HuH-7 (cell line): ENCODE results near the gene GYS1.
"Not testable (repeated sequence)": the region's sequence is repeated elsewhere in the genome, so short reads cannot be mapped to it uniquely, and the experiment has no call there.

ENCODE experiments used
- DNase-seq: peaks from one replicate; pipeline ENCODE4 v3.0.0; 2011; ENCODE audit warnings: low spot score

Gene GYS1

GRCh38 chr19:48993175-48994034 is at the start of gene GYS1, which contains the start of gene RUVBL2:
Gene GYS1 (minus strand): TSS chr19:48993309. CDS start chr19:48993112, 197 bp downstream.
Gene RUVBL2 (plus strand): TSS chr19:48993887. CDS start chr19:48993912, 25 bp downstream.
- peak; percentile 98 for DNase-seq

DNA sequence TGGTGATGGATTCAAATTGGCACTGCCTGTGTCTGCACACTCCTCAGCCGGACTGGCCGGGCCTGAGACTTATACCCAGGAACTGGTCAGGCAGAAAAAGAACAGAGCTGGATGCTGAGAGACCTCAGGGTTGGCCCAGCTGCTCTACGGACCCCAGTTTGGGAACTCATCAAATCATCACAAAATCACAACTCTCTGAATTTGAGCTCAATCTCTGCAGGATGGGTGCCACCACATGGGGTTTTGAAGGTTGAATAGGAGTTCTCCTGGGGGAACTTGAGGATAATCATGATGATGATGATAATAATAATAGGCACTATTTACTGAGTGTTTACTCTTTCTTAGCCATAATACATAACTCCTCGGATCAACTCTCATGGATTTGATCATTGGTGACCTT is 49.6 kb upstream of the GYS1 start:
- DNase-seq: not testable (repeated sequence)

DNA sequence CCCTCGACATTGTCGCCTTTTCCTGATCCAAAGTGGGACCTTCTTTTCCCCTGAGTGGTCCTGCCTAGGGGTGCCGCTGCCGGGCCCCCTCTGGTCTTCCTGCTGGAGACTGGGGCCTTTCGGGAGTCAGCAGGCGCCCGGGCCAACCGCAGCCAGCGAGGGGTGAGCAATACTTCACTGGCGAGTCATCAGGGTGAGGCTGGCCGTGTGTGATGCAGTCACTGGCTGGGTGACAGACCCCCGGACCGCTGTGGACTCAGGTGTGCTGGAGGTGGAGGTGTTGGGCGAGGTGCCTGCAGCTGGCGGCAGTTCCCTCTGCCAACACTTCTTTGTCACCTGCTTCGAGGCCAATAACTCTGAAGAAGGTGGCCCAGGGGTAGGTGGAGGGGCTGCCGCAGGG is 49.1 kb upstream of the GYS1 start:
- no peak for DNase-seq

- DNase-seq: not testable (repeated sequence)
Observed at GRCh38 chr19:49039736-49040135, 46.6 kb upstream of the GYS1 start.

DNA sequence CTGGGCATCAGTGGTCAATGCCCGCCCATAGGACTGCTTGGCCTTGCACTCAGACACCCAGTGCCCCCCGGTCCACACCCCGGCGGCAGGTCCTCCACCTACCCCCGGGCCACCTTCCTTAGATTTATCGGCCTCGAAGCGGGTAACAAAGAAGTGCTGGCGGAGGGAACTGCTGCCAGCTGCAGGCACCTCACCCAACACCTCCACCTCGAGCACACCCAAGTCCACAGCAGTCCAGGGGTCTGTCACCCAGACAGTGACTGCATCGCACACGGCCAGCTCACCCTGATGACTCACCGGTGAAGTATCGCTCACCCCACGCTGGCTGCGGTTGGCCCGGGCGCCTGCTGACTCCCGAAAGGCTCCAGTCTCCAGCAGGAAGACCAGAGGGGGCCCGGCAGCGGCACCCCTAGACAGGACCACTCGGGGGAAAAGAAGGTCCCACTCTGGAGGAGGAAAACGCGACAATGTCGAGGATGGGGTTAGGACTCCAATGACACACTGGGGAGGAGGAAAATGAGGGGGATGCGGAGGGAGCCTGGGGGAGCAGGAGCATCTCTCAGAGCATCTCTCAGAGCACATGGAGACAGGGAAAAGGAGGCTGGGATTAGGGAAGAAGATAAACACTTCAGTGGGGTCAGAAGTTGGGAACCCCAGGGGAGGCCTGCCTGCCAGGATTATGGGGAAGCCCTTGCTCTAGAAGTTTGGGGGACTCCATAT is 45.6 kb upstream of the GYS1 start:
- not testable (repeated sequence) for DNase-seq

DNA sequence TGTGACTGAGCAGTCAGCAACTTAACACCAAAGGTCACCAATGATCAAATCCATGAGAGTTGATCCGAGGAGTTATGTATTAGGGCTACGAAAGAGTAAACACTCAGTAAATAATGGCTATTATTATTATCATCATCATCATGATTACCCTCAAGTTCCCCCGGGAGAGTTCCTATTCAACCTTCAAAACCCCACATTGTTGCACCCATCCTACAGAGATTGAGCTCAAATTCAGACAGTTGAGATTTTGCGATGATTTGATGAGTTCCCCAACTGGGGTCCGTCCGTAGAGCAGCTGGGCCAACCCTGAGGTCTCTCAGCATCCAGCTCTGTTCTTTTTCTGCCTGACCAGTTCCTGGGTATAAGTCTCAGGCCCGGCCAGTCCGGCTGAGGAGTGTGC is 45.0 kb upstream of the GYS1 start:
- DNase-seq: not testable (repeated sequence)

- DNase-seq: peak; percentile 81
Observed at GRCh38 chr19:49036815-49037214, 43.7 kb upstream of the GYS1 start, which contains the start of gene CGB1. Gene CGB1 (minus strand): TSS chr19:49036895. CDS start chr19:49036711, 184 bp downstream.

DNA sequence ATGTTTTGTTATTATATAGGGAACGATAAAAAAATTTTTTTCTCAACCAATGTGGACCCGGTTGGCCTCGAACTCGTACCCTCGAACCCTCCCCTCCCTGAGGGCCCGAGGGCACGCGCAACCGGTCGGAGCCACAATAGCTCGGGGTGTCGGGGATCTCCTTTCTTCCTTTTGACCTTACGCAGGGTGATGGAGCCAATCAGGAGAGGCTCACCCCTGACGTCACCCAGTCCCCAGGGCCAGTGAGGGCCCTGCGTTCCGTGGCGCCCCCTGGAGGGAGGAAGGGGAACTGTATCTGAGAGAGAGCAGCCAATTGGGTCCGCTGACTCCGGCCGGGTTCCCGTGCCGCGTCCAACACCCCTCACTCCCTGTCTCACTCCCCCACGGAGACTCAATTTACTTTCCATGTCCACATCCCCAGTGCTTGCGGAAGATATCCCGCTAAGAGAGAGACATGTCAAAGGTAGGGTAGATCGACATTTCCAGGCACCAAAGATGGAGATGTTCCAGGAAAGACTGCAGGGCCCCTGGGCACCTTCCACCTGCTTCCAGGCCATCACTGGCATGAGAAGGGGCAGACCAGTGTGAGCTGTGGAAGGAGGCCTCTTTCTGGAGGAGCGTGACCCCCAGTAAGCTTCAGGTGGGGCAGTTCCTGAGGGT is 38.7 kb upstream of the GYS1 start, which contains the start of gene CGB2:
CGB2 (plus strand) TSS at position 249 of the 660 bp plus-strand sequence; CDS start at position 455, 206 bp downstream.
- DNase-seq: peak; percentile 64

DNA sequence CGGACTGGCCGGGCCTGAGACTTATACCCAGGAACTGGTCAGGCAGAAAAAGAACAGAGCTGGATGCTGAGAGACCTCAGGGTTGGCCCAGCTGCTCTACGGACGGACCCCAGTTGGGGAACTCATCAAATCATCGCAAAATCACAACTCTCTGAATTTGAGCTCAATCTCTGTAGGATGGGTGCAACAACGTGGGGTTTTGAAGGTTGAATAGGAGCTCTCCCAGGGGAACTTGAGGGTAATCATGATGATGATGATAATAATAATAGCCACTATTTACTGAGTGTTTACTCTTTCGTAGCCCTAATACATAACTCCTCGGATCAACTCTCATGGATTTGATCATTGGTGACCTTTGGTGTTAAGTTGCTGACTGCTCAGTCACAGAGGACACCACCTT is 37.2 kb upstream of the GYS1 start:
- not testable (repeated sequence) for DNase-seq

DNA sequence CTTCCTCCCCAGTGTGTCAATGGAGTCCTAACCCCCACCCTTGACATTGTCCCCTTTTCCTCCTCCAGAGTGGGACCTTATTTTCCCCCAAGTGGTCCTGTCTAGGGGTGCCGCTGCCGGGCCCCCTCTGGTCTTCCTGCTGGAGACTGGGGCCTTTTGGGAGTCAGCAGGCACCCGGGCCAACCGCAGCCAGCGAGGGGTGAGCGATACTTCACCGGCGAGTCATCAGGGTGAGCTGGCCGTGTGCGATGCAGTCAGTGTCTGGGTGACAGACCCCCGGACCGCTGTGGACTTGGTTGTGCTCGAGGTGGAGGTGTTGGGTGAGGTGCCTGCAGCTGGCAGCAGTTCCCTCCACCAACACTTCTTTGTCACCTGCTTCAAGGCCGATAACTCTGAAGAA is 36.6 kb upstream of the GYS1 start:
- not testable (repeated sequence) for DNase-seq

DNA sequence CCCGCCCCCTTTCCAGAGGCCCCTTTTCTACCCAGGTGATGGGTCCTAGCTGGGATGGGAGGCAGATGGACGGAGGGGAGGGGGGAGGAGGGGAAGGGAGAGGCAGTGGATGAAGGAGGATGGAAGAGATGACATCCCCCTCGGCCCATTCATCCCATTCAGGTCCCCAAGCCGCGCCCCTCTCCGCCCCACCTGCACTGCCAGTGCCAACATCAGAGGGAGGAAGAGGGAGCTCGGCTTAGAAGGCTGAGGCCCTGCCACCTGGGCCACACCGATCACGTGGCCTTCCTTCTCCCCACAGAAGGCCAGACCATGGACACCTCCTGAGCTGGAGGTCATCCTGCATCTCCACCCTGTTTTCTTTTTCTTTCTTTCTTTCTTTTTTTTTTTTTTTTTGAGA is 35.6 kb upstream of the GYS1 start:
- DNase-seq: not testable (repeated sequence)

DNA sequence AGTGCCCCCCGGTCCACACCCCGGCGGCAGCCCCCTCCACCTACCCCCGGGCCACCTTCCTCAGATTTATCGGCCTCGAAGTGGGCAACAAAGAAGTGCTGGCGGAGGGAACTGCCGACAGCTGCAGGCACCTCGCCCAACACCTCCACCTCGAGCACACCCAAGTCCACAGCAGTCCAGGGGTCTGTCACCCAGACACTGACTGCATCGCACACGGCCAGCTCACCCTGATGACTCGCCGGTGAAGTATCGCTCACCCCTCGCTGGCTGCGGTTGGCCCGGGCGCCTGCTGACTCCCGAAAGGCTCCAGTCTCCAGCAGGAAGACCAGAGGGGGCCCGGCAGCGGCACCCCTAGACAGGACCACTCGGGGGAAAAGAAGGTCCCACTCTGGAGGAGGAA is 32.5 kb upstream of the GYS1 start:
- not testable (repeated sequence) for DNase-seq

- DNase-seq: not testable (repeated sequence)
Observed at GRCh38 chr19:49025088-49025487, 32.0 kb upstream of the GYS1 start.

DNA sequence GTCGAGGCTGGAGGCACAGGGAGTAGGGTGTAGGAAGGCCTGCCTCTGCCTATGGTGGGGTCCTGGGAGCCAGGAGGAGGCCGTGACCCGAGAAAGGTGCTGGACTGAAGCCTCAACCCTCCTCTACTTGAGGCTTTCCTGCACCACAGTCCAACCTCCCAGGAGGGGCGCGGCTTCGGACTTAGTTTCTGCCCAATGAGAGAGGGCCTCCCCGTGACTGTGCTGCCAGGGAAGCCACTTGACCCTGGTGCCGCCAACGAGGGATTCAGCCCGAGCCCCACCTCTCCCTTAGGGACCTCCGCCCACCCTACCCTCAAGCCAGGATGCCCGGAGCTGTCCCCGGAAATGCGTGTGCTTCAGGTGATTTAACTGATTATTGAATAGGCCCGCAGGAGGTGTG is 31.1 kb upstream of the GYS1 start, which contains the start of gene CGB3:
CGB3 (minus strand) TSS at position 101 of the 400 bp plus-strand sequence. CDS start 362 bp downstream, outside the sequence.
- not testable (repeated sequence) for DNase-seq

DNA sequence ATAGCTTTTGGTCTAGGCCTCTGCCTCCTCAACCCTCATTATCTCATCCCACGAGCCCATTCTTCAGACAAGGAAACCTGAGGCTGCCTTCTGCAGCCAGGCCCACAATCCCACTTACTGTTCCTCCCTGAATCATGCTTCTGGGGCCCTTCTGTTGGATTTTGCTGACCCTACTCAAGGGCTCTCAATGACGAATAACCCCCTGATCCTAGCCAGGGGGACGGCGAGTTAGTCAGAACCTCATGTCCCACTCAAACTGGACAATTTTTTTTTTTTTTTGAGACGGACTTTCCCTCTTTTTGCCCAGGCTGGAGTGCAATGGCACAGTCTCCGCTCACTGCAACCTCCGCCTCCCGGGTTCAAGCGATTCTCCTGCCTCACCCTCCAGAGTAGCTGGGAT is 29.0 kb upstream of the GYS1 start:
- no peak for DNase-seq

DNA sequence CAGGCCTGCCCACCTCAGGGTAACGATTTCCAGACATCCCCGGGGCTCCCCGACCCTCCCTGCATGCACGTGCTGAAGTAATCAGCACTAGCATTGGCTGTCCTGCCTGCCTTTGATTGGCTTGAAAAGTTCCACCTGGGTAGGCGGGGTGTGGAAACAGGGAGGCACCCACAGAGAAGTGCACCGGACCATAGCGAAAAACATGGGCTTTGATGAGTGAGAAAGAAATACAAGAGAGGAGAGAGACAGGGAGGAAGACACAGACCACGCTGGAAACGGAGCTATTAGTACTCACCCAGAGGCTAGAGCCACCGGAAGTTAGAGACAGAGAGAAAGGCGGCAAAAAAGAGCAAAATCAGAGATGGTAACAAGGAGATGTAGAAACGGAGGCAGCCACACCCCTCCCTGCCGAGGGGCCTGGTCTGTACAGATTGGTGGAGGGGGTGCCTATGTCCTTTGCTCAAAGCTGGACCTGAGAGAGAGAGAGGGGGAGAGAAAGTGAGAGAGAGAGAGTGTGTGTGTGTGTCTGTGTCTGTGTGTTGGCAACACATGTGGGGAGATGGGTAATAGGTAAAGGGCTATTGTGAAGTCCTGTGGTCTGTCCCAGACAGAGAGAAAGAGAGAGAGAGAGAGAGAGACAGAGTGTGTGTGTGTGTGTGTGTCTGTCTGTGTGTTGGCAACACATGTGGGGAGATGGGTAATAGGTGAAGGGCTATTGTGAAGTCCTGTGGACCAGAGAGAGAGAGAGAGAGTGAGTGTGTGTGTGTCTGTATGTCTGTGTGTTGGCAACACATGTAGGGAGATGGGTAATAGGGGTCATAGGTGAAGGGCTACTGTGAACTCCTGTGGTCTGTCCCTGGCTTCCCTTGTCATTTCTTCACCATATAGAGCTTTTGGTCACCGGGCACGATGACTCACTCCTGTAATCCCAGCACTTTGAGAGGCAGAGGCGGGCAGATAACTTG is 28.1 kb upstream of the GYS1 start:
- no peak for DNase-seq

GRCh38 chr19:49020342-49020741 is 27.2 kb upstream of the GYS1 start:
- DNase-seq: no peak

DNA sequence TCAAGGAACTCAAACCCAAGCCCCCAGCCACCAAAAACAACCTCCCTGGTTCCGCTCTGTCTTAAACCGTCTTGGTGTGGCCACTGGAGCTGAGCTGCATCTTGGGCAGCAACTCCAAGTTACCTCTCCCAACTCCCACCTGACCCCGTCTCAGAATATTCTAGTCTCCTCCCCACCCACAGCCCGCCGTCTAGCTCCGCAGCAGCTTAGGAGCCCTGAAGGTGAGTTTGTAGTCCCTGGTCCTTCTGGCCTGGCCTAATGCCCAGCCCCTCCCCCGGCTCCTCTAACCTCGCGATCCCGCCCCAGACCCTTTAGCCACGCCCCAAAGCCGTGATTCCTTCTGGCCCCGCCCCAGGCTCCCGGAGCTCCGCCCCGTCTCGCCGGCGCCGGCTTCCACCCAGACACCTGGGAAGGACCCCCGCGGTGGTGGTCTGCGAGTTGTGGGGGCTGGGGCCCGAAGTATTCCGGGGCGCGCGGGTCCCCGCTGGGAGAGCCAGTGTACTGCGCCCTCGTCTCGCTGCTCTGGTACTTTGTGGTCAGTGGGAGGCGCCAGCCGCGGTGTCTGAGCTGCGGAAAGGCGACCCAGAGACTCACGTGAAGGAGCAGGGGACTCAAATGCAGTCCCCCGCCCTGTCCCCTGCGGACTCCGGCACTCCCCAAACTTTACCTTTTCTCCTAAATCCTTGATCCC is 26.3 kb upstream of the GYS1 start:
- peak; percentile 94 for DNase-seq

GRCh38 chr19:49018388-49019241 is 25.5 kb upstream of the GYS1 start:
- not testable (repeated sequence) for DNase-seq
